HG02798 (cell line): Measurements from ENCODE around the gene MYO1A.
"Not testable (repeated sequence)": the region's sequence is repeated elsewhere in the genome, so short reads cannot be mapped to it uniquely, and the experiment has no call there.

Experiments
- ATAC-seq: cut with Tn5 transposase; IDR thresholded peaks from one replicate; pipeline ENCODE4 v1.9.1; 2021; ENCODE audit warnings: mild to moderate bottlenecking; ENCODE audit not compliant: unreplicated experiment, poor library complexity

The MYO1A gene

GRCh38 chr12:56996793-56997545 is 53.0 kb downstream of the MYO1A start:
- no peak for ATAC-seq

DNA sequence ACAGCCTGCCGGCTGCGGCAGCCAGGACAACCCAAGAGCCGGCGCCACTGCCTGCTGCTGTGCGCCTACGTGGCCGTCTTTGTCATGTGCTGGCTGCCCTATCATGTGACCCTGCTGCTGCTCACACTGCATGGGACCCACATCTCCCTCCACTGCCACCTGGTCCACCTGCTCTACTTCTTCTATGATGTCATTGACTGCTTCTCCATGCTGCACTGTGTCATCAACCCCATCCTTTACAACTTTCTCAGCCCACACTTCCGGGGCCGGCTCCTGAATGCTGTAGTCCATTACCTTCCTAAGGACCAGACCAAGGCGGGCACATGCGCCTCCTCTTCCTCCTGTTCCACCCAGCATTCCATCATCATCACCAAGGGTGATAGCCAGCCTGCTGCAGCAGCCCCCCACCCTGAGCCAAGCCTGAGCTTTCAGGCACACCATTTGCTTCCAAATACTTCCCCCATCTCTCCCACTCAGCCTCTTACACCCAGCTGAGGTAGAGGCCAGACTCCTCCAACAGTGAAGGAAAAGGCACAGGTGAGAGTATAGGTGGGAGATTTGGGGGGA is 53.9 kb downstream of the MYO1A start:
- ATAC-seq = no peak

- no peak for ATAC-seq
Observed at GRCh38 chr12:56995201-56995929, 54.6 kb downstream of the MYO1A start.

GRCh38 chr12:56994231-56994746 is 55.6 kb downstream of the MYO1A start:
- ATAC-seq = no peak

DNA sequence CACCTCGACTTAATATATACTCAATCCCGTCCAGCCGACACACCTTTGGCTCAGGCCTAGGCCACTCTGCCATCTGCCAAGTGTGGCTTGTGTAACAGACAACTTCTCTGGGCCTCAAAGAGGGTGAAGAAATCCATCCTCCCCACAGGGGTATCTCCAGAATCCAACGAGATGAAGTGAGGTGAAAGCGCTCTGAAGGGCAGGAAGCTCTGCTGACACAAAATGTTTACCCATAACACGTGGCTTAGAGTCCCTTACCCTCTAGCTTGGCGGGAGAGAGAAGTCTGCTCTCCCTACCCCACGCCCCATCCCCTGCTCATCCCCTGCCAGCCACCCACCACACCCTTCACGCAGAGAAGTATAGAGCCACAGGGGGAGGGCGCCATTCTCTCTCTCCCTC is 56.6 kb downstream of the MYO1A start:
- no peak for ATAC-seq

DNA sequence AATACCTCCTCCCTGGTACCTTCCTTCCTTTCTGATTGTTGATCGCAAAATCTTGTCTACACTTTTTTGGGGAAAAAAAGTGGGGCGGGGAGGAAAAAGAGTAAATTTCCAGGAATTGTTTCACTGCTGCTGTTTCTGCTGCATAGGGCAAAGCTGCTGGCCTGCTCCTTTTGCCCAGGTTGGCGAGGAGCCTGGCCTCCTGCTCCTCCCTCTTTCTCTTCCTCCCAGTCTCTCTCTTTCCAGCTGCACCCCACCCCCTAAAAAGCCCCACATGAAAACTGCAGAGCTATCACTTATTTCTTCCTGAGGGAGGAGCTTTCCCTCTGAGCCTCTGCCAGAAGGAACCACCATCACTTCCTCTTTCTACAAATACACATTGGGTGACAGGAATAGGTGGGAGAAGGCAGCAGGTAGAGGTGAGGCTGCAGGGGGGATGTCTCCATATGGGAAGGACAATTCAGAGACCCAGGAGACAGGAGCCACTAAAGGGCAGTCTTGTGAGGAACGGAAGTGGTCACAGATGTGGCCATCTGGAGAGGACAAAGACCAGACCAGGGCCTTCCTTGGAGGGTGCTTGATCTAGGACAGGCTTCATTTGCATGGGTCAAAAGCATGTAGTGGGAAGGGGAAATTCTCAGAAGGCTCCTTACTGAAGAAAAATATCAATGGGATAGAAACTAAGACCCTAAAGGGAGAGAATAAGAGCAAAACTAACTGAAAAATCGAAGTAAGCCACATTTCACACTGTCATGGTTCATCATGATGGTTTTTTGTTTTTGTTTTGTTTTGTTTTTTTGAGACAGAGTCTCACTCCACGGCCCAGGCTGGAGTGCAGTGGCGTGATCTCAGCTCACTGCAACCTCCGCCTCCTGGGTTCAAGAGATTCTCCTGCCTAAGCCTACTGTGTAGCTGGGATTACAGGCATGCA is 58.3 kb downstream of the MYO1A start:
- ATAC-seq = no peak

DNA sequence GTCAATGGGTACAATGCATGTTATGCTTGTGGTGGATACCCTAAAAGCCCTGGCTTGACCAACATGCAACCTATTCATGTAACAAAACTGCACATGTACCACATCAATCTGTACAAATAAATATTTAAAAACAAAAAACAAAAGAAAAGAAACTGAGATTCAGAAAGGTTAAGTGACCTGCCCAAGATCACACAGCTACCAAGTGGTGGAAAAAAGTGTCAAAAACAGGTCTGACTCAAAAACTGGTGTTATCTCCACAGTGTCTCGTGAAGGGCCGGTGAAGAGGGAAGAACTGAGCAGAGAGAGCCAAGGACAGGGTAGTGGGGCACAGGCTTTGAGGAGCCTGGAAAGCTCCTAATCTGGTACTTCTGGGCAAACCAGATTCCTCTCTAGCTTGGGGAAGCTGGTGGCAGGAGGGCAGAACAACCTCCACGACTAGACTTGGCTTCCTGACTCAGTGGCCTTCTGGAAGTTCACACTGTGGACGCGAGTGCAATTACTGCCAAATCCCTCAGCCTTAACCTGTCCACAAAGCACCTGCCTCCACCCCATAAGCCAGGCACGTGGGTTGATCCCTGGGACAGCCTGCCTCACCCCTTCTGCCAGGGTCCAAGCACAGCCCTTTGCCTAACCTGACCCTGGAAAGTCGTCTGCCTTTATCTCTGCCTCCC is 59.1 kb downstream of the MYO1A start:
- no peak for ATAC-seq

GRCh38 chr12:56989861-56990610 is 59.9 kb downstream of the MYO1A start:
- no peak for ATAC-seq

- no peak for ATAC-seq
Observed at GRCh38 chr12:56988207-56988739, 61.7 kb downstream of the MYO1A start.

- peak; percentile 61 for ATAC-seq
Observed at GRCh38 chr12:56987551-56988053, 62.3 kb downstream of the MYO1A start.

DNA sequence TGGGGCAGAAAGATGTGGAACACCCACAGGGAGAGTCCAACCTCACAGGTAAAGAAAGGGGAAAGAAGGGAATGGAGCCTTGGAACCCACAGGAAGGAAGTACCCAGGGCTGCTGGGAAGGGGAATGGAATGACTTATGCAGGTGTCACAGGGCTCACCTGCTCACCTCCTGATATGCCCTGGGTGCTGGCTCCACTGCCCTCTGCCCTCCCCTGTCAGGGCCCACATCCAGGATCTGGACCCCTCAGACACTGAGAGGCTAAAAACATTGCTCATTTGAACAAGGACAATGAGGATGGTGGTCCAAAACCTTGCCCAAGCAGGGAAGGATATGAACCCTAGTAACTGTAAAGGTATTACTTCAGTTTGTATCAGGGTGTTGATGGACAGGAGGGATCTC is 62.9 kb downstream of the MYO1A start:
- no peak for ATAC-seq

DNA sequence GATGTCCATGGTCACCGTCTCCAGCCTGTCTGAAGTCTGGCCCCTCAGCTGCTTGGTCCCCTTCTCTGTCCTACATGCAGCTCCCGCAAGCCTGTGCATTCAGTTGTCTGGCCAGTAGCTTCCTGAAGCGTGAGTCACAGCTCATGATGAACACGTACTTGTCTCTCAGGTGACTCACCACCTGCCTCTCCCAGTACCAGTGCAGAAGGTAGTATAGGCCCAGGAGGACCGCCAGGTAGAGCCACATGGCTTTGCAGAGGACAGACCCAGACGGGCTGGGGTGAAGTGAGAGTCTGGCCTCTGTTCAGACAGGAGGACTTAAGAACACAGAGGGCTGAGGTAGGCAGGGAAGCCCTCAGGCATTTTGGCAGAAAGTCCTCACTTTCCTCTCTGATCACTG is 64.2 kb downstream of the MYO1A start:
- ATAC-seq = not testable (repeated sequence)

DNA sequence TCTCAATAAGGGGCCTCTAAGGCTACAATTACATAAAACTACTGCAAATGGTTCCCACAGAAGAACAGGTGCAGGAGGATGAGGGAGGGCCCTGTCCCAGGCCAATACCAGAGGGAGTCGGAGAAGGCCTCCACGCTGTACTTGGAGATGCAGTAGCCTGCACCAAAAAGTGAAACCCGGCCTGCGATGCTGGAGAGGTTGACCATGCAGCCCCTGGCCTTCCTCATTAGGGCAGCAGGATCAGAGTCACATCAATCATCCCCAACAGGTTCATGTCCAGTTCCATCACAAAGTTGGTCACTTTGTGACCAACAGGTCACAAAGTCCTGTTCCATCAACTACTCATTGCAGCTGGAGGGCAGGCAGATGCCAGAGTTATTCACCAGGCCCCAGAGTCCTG is 66.5 kb downstream of the MYO1A start:
- no peak for ATAC-seq

DNA sequence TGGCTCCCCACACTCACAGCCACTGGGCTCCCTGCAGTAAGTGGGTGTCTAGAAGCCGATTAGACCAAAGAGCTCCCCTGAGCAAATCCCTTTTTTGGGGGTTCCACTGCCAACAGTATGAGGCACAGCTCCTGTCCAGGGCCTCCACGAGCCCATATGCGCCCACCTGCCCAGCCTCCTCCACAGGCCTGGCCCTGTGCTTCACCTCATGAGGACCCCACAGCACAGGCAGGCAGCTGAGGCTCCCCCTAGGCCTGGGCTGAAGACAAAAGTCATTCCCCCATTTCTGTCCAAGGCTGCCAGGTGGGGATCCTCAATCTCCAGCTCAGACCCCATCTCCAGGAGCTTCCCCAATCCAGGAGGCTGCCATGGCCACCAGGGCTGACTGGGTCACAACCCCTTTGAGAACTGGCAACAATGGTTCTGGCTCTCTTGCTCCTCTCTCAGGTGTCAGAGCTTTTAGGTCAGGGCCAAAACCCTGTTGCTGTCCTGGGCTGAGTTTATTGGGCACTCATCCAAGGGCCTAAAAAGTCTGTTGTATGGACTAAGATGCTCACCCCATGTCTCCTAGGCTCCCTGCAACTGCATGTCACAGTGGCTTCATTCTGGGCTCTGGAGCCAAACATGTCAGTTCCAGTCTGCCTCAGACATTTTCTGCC is 67.2 kb downstream of the MYO1A start:
- ATAC-seq = not testable (repeated sequence)

GRCh38 chr12:56980941-56981530 is 68.9 kb downstream of the MYO1A start:
- ATAC-seq = no peak

DNA sequence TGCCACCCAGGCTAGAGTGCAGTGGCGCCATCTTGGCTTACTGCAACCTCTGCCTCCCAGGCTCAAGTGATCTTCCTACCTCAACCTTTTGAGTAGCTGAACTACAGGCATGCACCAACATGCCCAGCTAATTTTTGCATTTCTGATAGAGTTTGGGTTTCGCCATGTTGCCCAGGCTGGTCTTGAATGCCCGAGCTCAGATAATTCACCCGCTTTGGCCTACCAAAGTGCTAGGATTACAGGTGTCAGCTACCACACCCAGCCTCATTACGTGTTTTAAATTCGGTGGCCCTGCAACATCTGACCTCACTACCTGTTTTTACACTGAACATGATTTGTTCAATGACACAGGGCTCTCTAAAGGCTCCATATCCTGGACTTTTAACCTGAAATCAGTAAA is 69.7 kb downstream of the MYO1A start:
- ATAC-seq = no peak

- ATAC-seq = no peak
Observed at GRCh38 chr12:56979628-56980027, 70.3 kb downstream of the MYO1A start.
